HEK293 (cell line): Measurements from ENCODE around the gene FIGNL2.

Experiments
- CTCF ChIA-PET: fragments of 350-600 bp; formaldehyde crosslinking; extraction: SDS; loops from one replicate; lab custom pipeline; 2021; ENCODE audit warnings: antibody characterized with exemption; lab: Yijun Ruan, JAX
- POLR2A ChIA-PET: fragments of 300-600 bp; formaldehyde crosslinking; extraction: SDS; loops from one replicate; lab custom pipeline; 2020; ENCODE audit warnings: antibody characterized with exemption, inconsistent platforms; lab: Yijun Ruan, JAX
- H3K27ac ChIP-seq: fragments of 200-500 bp; sonication (Bioruptor generic); 2 replicates; pipeline ENCODE4 v1.5.1; 2014; ENCODE audit warnings: low read depth, low read length, control low read depth, inconsistent platforms; ENCODE audit errors: extremely low read depth
- H3K36me3 ChIP-seq, 2 experiments: fragments of 200-500 bp in 1 of 2; sonication (Bioruptor generic) in 1 of 2; 1 replicate in 1 of 2; 2 replicates in 1 of 2; pipeline ENCODE4 v1.5.1; 2014 to 2017; ENCODE audit warnings: inconsistent platforms in 2 of 2, low read length in 2 of 2; ENCODE audit not compliant: control insufficient read depth in 2 of 2, insufficient read depth in 1 of 2
- H3K4me1 ChIP-seq: fragments of 200-500 bp; sonication (Bioruptor generic); 2 replicates; pipeline ENCODE4 v1.5.1; 2014; ENCODE audit warnings: mild to moderate bottlenecking, low read length, inconsistent platforms; ENCODE audit not compliant: control insufficient read depth, insufficient read depth
- H3K4me3 ChIP-seq: 2 replicates; pipeline ENCODE4 v1.5.1; 2011; ENCODE audit warnings: low read depth, mild to moderate bottlenecking, control low read depth, low read length, moderate library complexity
- H3K9me3 ChIP-seq: fragments of 200-500 bp; sonication (Bioruptor generic); 2 replicates; pipeline ENCODE4 v1.5.1; 2014; ENCODE audit warnings: low read depth, low read length, inconsistent platforms; ENCODE audit not compliant: control insufficient read depth, insufficient read depth
- AEBP2 ChIP-seq: fragments of 450-650 bp; formaldehyde crosslinking; IDR thresholded peaks from 2 replicates; pipeline ENCODE4 v1.5.1; 2016; ENCODE audit warnings: missing biosample characterization, missing genetic modification characterization, borderline replicate concordance
- EGR2 ChIP-seq: fragments of 450-650 bp; formaldehyde crosslinking; IDR thresholded peaks from 2 replicates; pipeline ENCODE4 v1.5.1; 2016; ENCODE audit warnings: low read depth, missing biosample characterization, missing genetic modification characterization
- HOXD13 ChIP-seq: sonication (generic); formaldehyde crosslinking; IDR thresholded peaks from 2 replicates; pipeline ENCODE4 v1.8.0; 2022; ENCODE audit warnings: missing genetic modification reagents, borderline replicate concordance
- PATZ1 ChIP-seq: fragments of 450-650 bp; formaldehyde crosslinking; IDR thresholded peaks from 2 replicates; pipeline ENCODE4 v1.5.1; 2016; ENCODE audit warnings: missing biosample characterization, missing genetic modification characterization
- SCRT2 ChIP-seq: fragments of 450-650 bp; formaldehyde crosslinking; IDR thresholded peaks from 2 replicates; pipeline ENCODE4 v1.5.1; 2016; ENCODE audit warnings: missing biosample characterization, missing genetic modification characterization
- SP3 ChIP-seq: fragments of 450-650 bp; formaldehyde crosslinking; IDR thresholded peaks from 2 replicates; pipeline ENCODE4 v1.5.1; 2016; ENCODE audit warnings: missing biosample characterization, missing genetic modification characterization
- SP7 ChIP-seq: fragments of 450-650 bp; formaldehyde crosslinking; IDR thresholded peaks from 2 replicates; pipeline ENCODE4 v1.5.1; 2016; ENCODE audit warnings: missing biosample characterization, missing genetic modification characterization
- ZBTB17 ChIP-seq: fragments of 450-650 bp; formaldehyde crosslinking; IDR thresholded peaks from 2 replicates; pipeline ENCODE4 v1.5.1; 2016; ENCODE audit warnings: missing biosample characterization, missing genetic modification characterization
- ZFHX2 ChIP-seq: fragments of 450-650 bp; formaldehyde crosslinking; conservative IDR thresholded peaks from 2 replicates; pipeline ENCODE4 v1.5.1; 2016; ENCODE audit warnings: missing biosample characterization, missing genetic modification characterization
- ZFP3 ChIP-seq: fragments of 450-650 bp; formaldehyde crosslinking; IDR thresholded peaks from 2 replicates; pipeline ENCODE4 v1.5.1; 2016; ENCODE audit warnings: low read depth, missing biosample characterization, missing genetic modification characterization
- ZNF140 ChIP-seq: fragments of 450-650 bp; formaldehyde crosslinking; IDR thresholded peaks from 2 replicates; pipeline ENCODE4 v1.5.1; 2016; ENCODE audit warnings: missing biosample characterization, missing genetic modification characterization
- ZNF239 ChIP-seq: fragments of 450-650 bp; formaldehyde crosslinking; IDR thresholded peaks from 2 replicates; pipeline ENCODE4 v1.5.1; 2016; ENCODE audit warnings: missing biosample characterization, missing genetic modification characterization
- ZNF449 ChIP-seq: fragments of 450-650 bp; formaldehyde crosslinking; IDR thresholded peaks from 2 replicates; pipeline ENCODE4 v1.5.1; 2017; ENCODE audit warnings: missing biosample characterization, mild to moderate bottlenecking, missing genetic modification characterization, moderate library complexity
- ZNF610 ChIP-seq: fragments of 450-650 bp; formaldehyde crosslinking; IDR thresholded peaks from 2 replicates; pipeline ENCODE4 v1.5.1; 2016; ENCODE audit warnings: missing biosample characterization, missing genetic modification characterization, borderline replicate concordance
- ZNF629 ChIP-seq: fragments of 450-650 bp; formaldehyde crosslinking; IDR thresholded peaks from 2 replicates; pipeline ENCODE4 v1.5.1; 2017; ENCODE audit warnings: missing biosample characterization, missing genetic modification characterization
- ZNF701 ChIP-seq: fragments of 450-650 bp; formaldehyde crosslinking; IDR thresholded peaks from 2 replicates; pipeline ENCODE4 v1.5.1; 2016; ENCODE audit warnings: missing biosample characterization, missing genetic modification characterization
- ZNF747 ChIP-seq: fragments of 450-650 bp; formaldehyde crosslinking; IDR thresholded peaks from 2 replicates; pipeline ENCODE4 v1.5.1; 2016; ENCODE audit warnings: missing biosample characterization, missing genetic modification characterization
- ZNF768 ChIP-seq: fragments of 450-650 bp; formaldehyde crosslinking; IDR thresholded peaks from 2 replicates; pipeline ENCODE4 v1.5.1; 2018; ENCODE audit warnings: missing biosample characterization, mild to moderate bottlenecking, missing genetic modification characterization
- ZXDB ChIP-seq: fragments of 450-650 bp; formaldehyde crosslinking; IDR thresholded peaks from 2 replicates; pipeline ENCODE4 v1.5.1; 2016; ENCODE audit warnings: missing biosample characterization, missing genetic modification characterization

FIGNL2 gene

GRCh38 chr12:51866324-51866723 lies 17.8 kb upstream of the FIGNL2 start:
- Histone ChIP-seq H3K9me3 (no peaks in the 10 kb centered on the region), H3K4me3 (no peak overlapping the region), H3K4me1 (no peaks in the 10 kb centered on the region), H3K27ac (no peak overlapping the region), H3K36me3 (no peaks in the 10 kb centered on the region)
- ChIA-PET CTCF (interaction anchor here (0.6 to 1.4 kb wide), 2 partner anchors 9 to 1101 kb away, joined by 3 read pairs; no protein-coding TSS in a partner anchor), POLR2A (no interaction called here)
- TF ChIP-seq SP3 (tag by site-specific recombination) (no peak), ZNF239 (tag by site-specific recombination) (no peak), SP7 (tag by site-specific recombination) (no peak), ZNF610 (tag by site-specific recombination) (no peak), ZNF140 (tag by site-specific recombination) (no peak)

GRCh38 chr12:51865757-51866270 lies 17.3 kb upstream of the FIGNL2 start:
- no peaks in the 10 kb centered on the region for H3K4me1 ChIP-seq
- H3K9me3 ChIP-seq: no peaks in the 10 kb centered on the region
- CTCF ChIA-PET: interaction anchor here (1.2 to 1.4 kb wide), 2 partner anchors 10 to 42 kb away, joined by 3 read pairs; no protein-coding TSS in a partner anchor

GRCh38 chr12:51864833-51865670 lies 16.5 kb upstream of the FIGNL2 start:
- Histone ChIP-seq H3K9me3 (no peaks in the 10 kb centered on the region), H3K4me1 (no peaks in the 10 kb centered on the region), H3K27ac (no peak overlapping the region), H3K36me3 (no peaks in the 10 kb centered on the region), H3K4me3 (no peak overlapping the region)
- POLR2A ChIA-PET: no interaction called here
- TF ChIP-seq ZFHX2 (tag by site-specific recombination) (peak; percentile 48), ZNF768 (no peak), SCRT2 (tag by site-specific recombination) (no peak), PATZ1 (tag by site-specific recombination) (no peak), EGR2 (peak; percentile 38; the same call in 1 of the 2 replicates), HOXD13 (CRISPR knock-in tag) (no peak)
- CTCF ChIA-PET: interaction anchor here (0.7 to 1.2 kb wide), 2 partner anchors 41 to 57 kb away, joined by 3 read pairs; no protein-coding TSS in a partner anchor

More at GRCh38 chr12:51865757-51866270, 17.3 kb upstream of the FIGNL2 start:
- no peak for TF ChIP-seq ZNF449 (tag by site-specific recombination)
- TF ChIP-seq ZFP3 (tag by site-specific recombination): no peak
- TF ChIP-seq ZBTB17 (tag by site-specific recombination): no peak
- TF ChIP-seq AEBP2 (tag by site-specific recombination): no peak
- TF ChIP-seq ZNF701 (tag by site-specific recombination): no peak
- no peak for TF ChIP-seq ZNF747 (tag by site-specific recombination)
- TF ChIP-seq ZXDB (tag by site-specific recombination): no peak
- no peak for TF ChIP-seq ZNF629 (tag by site-specific recombination)
- TF ChIP-seq, all 188 proteins: peak for 0
- H3K36me3 ChIP-seq: no peaks in the 10 kb centered on the region
- POLR2A ChIA-PET: no interaction called here
- H3K27ac ChIP-seq: no peak overlapping the region
- no peak overlapping the region for H3K4me3 ChIP-seq
